GM12865 (cell line): ENCODE data around the gene PBXIP1.

Source experiments
- DNase-seq: peaks from one replicate; pipeline ENCODE4 v3.0.0; 2010; ENCODE audit warnings: low read depth
- H3K4me3 ChIP-seq: 2 replicates; pipeline ENCODE4 v1.5.1; 2011; ENCODE audit warnings: mild to moderate bottlenecking, low read depth, low read length, control low read depth
- CTCF ChIP-seq: IDR thresholded peaks from 2 replicates; pipeline ENCODE4 v1.5.1; 2011; ENCODE audit warnings: low read length, control low read depth, low read depth, inconsistent platforms; ENCODE audit not compliant: insufficient read depth; ENCODE audit errors: missing control alignments

Gene PBXIP1

GRCh38 chr1:154941333-154942013 is 14.4 kb downstream of the PBXIP1 start:
- DNase-seq, result peak; percentile 57
- H3K4me3 ChIP-seq, result peak overlapping the region; percentile 93
- no peak for TF ChIP-seq CTCF

GRCh38 chr1:154940651-154941194 is 15.2 kb downstream of the PBXIP1 start:
- no peak for TF ChIP-seq CTCF
- H3K4me3 ChIP-seq, result peak overlapping the region; percentile 93
- DNase-seq, result peak; percentile 85

GRCh38 chr1:154940213-154940560 is 15.7 kb downstream of the PBXIP1 start:
- peak overlapping the region; percentile 93 for H3K4me3 ChIP-seq
- TF ChIP-seq CTCF, result no peak
- peak; percentile 44 for DNase-seq

GRCh38 chr1:154938604-154939399 is 17.1 kb downstream of the PBXIP1 start:
- H3K4me3 ChIP-seq, result peak overlapping the region; percentile 89
- TF ChIP-seq CTCF, result no peak

GRCh38 chr1:154937988-154938386 is 17.9 kb downstream of the PBXIP1 start:
- H3K4me3 ChIP-seq, result peak overlapping the region; percentile 89
- TF ChIP-seq CTCF, result no peak

More at GRCh38 chr1:154938604-154939399, 17.1 kb downstream of the PBXIP1 start:
- no peak for DNase-seq

GRCh38 chr1:154937085-154937987 is 18.6 kb downstream of the PBXIP1 start:
- peak; percentile 97 for DNase-seq
- TF ChIP-seq CTCF, result peak; percentile 16
- H3K4me3 ChIP-seq, result peak overlapping the region; percentile 89

More at GRCh38 chr1:154937988-154938386, 17.9 kb downstream of the PBXIP1 start:
- no peak for DNase-seq
